SU-DHL-6 (cell line): ENCODE data around the gene OR2G3.

Experiments
- H2AFZ ChIP-seq: fragments of 200-600 bp; sonication (generic); 2 replicates; pipeline ENCODE4 v1.6.1; 2014; ENCODE audit warnings: low read depth, mild to moderate bottlenecking, moderate library complexity, mixed read lengths, antibody characterized with exemption, low read length; ENCODE audit not compliant: severe bottlenecking
- H3F3A ChIP-seq: fragments of 200-600 bp; shearing (Covaris generic); 2 replicates; pipeline ENCODE4 v1.6.0; 2016; ENCODE audit warnings: antibody characterized with exemption, mild to moderate bottlenecking; ENCODE audit not compliant: insufficient read depth
- H3K27ac ChIP-seq: fragments of 200-600 bp; sonication (generic); 2 replicates; pipeline ENCODE4 v1.5.1; 2016; ENCODE audit warnings: low read depth, mild to moderate bottlenecking, low read length, moderate library complexity, mixed read lengths
- H3K27me3 ChIP-seq: fragments of 200-600 bp; sonication (generic), shearing (Covaris generic); 2 replicates; pipeline ENCODE4 v1.6.0; 2014; ENCODE audit warnings: mild to moderate bottlenecking, low read length
- H3K36me3 ChIP-seq: fragments of 200-600 bp; sonication (generic); 2 replicates; pipeline ENCODE4 v1.6.1; 2014; ENCODE audit warnings: mild to moderate bottlenecking, low read length, mixed read lengths
- H3K4me2 ChIP-seq: fragments of 300-600, 200-600 bp; shearing (Covaris generic), sonication (generic); 2 replicates; pipeline ENCODE4 v1.6.0; 2014; ENCODE audit warnings: low read length, low read depth, mild to moderate bottlenecking; ENCODE audit not compliant: poor library complexity, severe bottlenecking
- H3K4me3 ChIP-seq: fragments of 200-600 bp; sonication (generic); 2 replicates; pipeline ENCODE4 v1.5.1; 2014; ENCODE audit warnings: antibody characterized with exemption, low read length, mild to moderate bottlenecking, mixed read lengths; ENCODE audit not compliant: insufficient read depth, poor library complexity, severe bottlenecking
- H3K79me2 ChIP-seq: fragments of 200-600 bp; sonication (generic); 2 replicates; pipeline ENCODE4 v1.6.1; 2014; ENCODE audit warnings: mild to moderate bottlenecking, low read length, moderate library complexity; ENCODE audit not compliant: insufficient read depth
- H3K9ac ChIP-seq: fragments of 200-600 bp; sonication (generic); 2 replicates; pipeline ENCODE4 v1.7.0; 2014; ENCODE audit warnings: mild to moderate bottlenecking, low read length
- H3K9me2 ChIP-seq: fragments of 200-600 bp; sonication (generic); replicated peaks from 2 replicates; pipeline ENCODE4 v1.6.1; 2014; ENCODE audit warnings: low read length; ENCODE audit not compliant: insufficient read depth
- H3K9me3 ChIP-seq: fragments of 200-600 bp; sonication (generic); 2 replicates; pipeline ENCODE4 v1.6.1; 2014; ENCODE audit warnings: low read length, mixed read lengths; ENCODE audit not compliant: insufficient read depth
- H4K20me1 ChIP-seq: fragments of 200-600 bp; sonication (generic); 2 replicates; pipeline ENCODE4 v1.6.1; 2014; ENCODE audit warnings: low read depth, mild to moderate bottlenecking, antibody characterized with exemption, low read length, moderate library complexity, mixed read lengths
- CTCF ChIP-seq: fragments of 200-600 bp; sonication (generic); IDR thresholded peaks from one replicate; pipeline ENCODE4 v1.5.1; 2017; ENCODE audit warnings: antibody characterized with exemption, mild to moderate bottlenecking, low read length, moderate library complexity; ENCODE audit not compliant: insufficient read depth, poor library complexity, severe bottlenecking
- EZH2phosphoT487 ChIP-seq: fragments of 200-600 bp; sonication (generic), shearing (Covaris generic); conservative IDR thresholded peaks from 2 replicates; pipeline ENCODE4 v1.6.1; 2018; ENCODE audit warnings: mild to moderate bottlenecking, antibody characterized with exemption, low read length, moderate library complexity, mixed read lengths

Gene OR2G3

GRCh38 chr1:247578946-247579460 is 26.4 kb upstream of the OR2G3 start:
- Histone ChIP-seq H4K20me1 (no peaks in the 10 kb centered on the region), H3K9me2 (no peaks in the 10 kb centered on the region), H3K36me3 (no peaks in the 10 kb centered on the region), H3K9ac (no peak overlapping the region), H3K9me3 (no peaks in the 10 kb centered on the region), H3K4me2 (no peak overlapping the region), H3K79me2 (no peaks in the 10 kb centered on the region), H3K27me3 (no peaks in the 10 kb centered on the region), H3K4me3 (no peak overlapping the region), H3F3A (no peaks in the 10 kb centered on the region), H2AFZ (no peak overlapping the region), H3K27ac (no peak overlapping the region)
- TF ChIP-seq EZH2phosphoT487: no peak
- no peak for TF ChIP-seq CTCF

DNA sequence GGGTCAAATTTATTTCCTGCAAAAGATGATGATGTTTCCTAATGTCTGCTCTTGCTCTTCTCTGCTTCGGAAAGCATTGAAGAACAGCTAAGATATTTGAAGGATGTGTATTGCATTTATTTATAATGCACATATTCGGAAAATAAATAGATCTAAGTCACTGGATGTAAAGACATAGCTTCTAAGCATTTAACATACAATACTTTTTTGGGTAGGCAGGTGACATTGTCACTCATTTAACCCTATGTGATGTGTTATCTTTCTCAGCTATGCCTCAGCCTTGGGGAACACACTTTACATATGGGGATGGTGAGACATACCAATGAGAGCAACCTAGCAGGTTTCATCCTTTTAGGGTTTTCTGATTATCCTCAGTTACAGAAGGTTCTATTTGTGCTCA is 17.3 kb upstream of the OR2G3 start, which contains the start of gene OR2G2:
Gene OR2G2 (plus strand): TSS at position 301 of the 400 bp plus-strand sequence. CDS start 0 bp downstream, at position 301.
- Histone ChIP-seq H4K20me1 (no peaks in the 10 kb centered on the region), H3K9ac (no peak within 1 kb of the TSS), H3K27me3 (no peaks in the 10 kb centered on the region), H3K36me3 (no peaks in the 10 kb centered on the region), H3K9me3 (no peaks in the 10 kb centered on the region), H3K4me2 (no peak within 1 kb of the TSS), H3F3A (no peaks in the 10 kb centered on the region), H3K9me2 (no peaks in the 10 kb centered on the region), H3K4me3 (no peak within 1 kb of the TSS), H3K79me2 (no peaks in the 10 kb centered on the region), H2AFZ (no peak within 1 kb of the TSS), H3K27ac (no peak within 1 kb of the TSS)
- TF ChIP-seq CTCF (no peak), EZH2phosphoT487 (no peak)

DNA sequence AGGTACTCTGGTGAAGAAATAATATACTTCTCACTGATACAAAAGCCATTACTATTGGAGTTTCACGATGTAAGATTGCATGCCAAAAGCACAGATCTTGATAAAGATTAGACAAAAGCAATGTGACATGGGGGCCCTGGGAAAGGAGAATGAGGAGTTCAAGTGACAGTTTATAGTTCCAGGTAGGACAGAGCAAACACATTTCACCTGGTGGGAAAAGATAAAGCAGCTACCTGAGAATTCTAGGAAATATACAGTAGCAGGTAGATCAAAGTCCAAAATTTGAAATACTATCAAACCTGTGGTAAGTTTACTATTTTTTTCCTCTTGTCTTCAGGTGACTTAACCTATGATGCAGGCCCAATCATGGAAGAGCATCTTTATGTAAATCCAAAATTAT is 8.0 kb downstream of the OR2G3 start:
- H3K9ac ChIP-seq: no peak overlapping the region
- H3K9me3 ChIP-seq: no peaks in the 10 kb centered on the region
- no peak overlapping the region for H3K4me2 ChIP-seq
- H3K27me3 ChIP-seq: no peaks in the 10 kb centered on the region
- H3K79me2 ChIP-seq: no peaks in the 10 kb centered on the region
- no peaks in the 10 kb centered on the region for H4K20me1 ChIP-seq
- H3F3A ChIP-seq: no peaks in the 10 kb centered on the region
- H3K27ac ChIP-seq: no peak overlapping the region
- no peaks in the 10 kb centered on the region for H3K36me3 ChIP-seq
- H3K4me3 ChIP-seq: no peak overlapping the region
- H3K9me2 ChIP-seq: no peaks in the 10 kb centered on the region
- no peak overlapping the region for H2AFZ ChIP-seq
- no peak for TF ChIP-seq CTCF
- no peak for TF ChIP-seq EZH2phosphoT487
